HTR-8/SVneo (cell line): ENCODE data around the gene MTOR.
A peak's percentile ranks its signal among the peaks of the same experiment; 100 is the strongest.
"Not testable (repeated sequence)": the region's sequence is repeated elsewhere in the genome, so short reads cannot be mapped to it uniquely, and the experiment has no call there.

Experiments
- DNase-seq: peaks from one replicate; pipeline ENCODE4 v3.0.0; 2011; ENCODE audit warnings: low spot score, mixed read lengths; ENCODE audit not compliant: insufficient read length
- FAIRE-seq: peaks from 2 replicates; lab custom pipeline; 2011; peaks lifted over from hg19 to GRCh38; lab: Jason Lieb, UNC

MTOR gene

DNA sequence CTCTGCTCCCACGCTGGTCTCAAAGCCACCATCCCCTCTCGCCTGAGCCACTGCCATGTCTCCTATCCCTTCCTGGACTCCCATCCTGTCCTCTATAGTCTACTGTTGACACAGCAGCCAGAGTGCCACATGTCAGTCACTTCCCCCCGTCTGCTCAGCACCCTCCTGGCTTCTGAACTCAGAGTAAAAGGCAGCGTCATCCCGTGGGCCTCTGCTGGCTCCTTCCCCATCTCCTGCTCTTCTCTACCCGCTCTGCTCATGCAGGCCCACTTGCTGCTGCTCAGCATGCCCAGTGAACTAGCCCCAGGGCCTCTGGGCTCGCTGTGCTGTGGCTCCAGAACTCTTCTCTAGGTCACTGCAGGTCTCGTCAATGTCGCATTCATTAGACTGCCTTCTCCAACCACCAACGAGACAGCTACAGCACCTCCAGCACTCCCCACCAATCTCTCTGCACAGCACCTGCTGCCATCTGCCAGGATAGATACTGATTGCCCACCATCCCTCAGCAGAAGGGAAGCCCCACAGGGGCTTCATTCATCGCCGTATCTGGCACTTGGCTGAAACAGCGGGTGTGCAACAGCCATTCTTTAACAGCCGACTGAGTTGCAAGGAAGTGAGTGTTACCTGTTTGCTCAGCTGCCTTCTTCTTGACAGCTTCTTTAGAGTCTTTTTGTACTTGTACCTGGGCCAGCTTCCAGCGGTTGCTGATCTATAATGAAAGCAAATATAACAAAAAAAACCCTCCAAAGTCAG, 190.7 kb downstream of the MTOR start:
- DNase-seq: no peak
- FAIRE-seq: no peak

DNA sequence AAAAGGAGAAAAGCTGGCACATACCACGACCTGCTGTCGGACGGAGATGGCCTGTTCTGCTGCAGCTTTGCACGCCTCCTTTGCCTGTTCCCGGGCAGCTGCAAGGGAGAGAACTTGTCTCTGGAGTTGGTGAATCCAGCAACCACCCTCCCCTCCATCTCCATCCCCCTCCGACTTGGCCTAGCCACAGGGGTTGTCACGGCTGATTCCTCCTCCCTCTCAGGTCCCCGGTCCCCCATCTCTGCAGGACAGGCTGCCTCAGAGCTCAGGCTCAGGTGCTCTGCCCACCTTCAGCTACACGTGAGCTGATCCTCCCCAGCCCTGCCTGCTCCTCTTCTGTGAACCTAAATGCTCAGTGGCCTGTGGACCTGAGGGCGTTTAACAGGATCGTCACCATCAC, 191.5 kb downstream of the MTOR start:
- DNase-seq (no peak), FAIRE-seq (no peak)

DNA sequence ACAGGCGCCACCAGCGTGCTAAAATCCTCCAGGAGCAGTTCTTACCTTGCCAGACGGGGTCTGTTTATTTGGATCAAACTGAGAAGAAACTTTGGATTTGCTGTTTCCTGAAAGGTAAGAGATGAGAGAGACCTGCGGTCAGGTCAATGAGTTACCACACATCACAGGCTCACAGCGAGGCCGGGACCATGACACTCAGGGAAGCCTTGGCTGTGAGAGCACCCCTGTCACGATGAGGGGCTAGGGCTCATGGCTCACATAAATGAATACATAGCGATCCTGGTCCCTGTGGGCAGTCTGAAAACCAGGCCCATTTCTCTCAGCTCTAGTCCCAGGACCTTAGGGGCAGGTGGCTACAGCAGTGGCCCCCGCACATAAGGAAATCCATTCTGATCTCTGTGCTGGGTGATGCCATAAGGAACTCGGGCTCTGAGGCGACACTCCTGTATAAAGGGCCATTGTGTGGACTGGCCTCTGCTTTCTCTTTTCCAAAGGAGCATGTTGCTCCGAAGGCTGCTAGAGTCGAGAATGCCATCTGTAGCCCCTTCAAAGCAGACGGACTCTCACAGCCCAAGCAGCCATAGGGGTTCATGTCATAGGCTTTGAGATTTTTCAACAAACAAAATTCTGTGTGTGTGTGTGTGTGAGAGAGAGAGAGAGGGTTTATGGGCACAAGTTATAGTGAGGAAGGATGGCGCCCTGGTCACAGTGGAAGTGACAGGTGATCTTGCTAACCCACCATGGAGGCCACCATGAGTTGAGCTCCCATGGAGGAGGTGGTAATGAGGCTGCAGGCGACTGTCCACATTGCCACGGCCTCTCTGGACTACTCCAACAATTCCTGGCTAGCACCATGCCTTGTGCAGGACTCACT, 193.5 kb downstream of the MTOR start:
- DNase-seq: no peak
- FAIRE-seq: no peak

DNA sequence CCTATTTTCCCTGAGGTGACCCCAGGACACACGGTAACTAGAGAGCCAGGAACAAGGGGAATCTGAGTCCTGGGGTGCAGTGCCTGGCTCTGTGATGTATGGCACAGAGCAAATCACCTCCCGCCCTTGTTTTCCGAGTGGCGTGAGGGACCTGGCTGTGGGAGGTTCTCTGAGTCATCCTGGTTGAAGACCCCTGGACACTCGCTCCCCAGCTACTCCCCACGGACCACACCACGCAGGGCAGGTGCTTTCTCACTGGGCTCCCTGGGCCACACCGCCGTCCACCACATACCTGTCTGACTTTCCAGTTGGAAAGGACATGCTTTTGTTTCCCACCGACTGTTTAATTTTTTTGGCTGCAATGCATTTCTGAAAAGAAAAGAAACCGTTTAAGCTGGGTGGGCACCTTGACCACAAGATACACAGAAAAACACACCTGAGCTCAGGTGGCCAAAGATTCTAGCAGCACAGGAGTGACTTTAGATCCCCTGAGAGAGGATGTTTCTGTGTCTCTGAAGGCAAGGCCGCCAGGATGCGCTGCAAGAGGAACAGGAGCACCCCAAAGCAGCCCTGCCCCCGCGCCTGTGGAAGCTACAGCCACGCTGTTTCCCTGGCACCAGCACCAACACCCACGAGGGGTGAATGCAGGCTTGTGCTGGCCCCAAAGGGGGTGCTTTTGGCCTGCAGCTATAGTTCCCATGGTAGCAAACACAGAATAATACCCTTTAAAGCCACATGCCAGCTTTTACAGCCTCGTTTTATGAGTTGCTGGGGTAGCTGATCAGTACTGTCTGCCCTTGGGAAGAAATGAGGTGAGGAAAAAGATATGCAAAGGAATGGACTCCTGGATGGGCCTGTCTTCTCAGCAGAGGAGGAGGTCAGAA, 194.4 kb downstream of the MTOR start:
- no peak for DNase-seq
- no peak for FAIRE-seq

DNA sequence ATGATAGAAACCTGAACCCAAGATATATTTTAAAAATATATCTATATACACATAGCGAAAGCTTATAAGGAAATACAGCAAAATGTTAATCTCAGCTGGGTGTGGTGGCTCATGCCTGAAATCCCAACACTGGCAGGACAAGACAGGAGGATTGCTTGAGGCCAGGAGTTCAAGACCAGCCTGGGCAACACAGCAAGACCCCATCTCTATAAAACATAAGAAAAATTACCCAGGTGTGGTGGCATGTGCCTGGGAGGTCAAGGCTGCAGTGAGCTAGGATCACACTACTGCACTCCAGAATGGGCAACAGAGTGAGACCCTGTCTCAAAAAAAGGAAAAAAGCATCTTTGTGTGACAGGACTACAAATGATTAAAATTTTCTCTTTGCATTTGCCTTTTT, 196.6 kb downstream of the MTOR start:
- DNase-seq: no peak
- FAIRE-seq: no peak

DNA sequence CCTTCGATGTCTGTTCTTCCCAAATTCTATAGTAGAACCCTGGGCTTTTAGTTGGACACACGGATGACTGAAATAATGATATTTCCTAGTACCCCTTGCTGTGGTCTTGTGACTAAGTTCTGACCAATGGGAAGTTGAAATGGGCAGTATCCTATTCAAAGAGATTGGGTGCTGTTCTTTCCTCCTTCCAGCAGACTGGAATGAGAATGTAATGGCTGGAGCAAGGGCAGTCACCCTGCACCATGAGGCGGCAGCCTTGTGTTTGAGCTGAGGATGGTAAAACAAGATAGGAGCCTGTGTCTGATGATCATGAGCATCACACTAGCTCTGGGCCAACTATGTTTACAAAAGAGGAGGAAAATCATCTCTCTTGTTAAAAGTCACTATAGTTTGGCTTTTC, 197.4 kb downstream of the MTOR start:
- FAIRE-seq: no peak
- DNase-seq: no peak

DNA sequence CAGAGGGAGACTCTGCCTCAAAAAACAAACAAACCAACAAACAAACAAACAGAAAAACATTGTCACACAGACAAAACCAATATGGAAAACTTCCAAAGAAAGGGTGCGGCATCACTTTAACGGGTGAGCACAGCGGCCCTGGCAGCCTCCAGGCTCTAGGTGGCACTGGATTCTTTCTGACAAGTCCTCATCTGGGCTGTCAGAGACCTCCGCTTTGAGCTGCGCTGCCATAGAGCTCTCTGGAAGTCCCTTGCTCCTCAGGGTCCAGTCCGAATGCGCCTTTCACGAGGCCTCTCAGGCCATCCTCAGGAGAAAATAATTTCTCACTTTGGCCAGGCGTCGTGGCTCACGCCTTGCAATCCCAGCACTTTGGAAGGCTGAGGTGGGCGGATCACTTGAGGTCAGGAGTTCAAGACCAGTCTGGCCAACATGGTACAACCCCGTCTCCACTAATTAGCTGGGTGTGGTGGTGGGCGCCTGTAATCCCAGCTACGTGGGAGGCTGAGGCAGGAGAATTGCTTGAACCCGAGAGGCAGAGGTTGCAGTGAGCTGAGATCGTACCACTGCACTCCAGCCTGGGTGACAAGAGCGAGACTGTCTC, 198.3 kb downstream of the MTOR start:
- not testable (repeated sequence) for FAIRE-seq, DNase-seq

DNA sequence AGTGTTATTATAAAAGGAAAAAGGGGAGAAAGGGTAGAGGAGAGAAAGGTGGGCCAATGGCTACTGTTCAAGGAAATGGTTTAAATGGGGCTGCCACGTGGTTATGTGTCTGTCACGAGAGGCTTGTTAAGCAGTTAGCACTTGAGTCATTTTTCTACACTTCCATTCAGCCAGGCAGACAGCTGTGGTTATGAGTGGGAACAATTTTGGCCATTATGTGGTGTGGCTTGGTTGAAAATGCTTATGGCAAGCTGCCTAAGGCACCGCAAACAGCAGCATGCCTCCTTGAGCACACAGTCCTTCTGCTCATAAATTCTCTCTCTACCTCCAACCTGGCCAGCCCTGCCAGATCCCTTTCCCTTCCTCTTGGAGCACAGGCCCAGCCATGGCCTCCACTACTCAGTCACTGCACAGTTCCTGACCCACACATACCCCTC, 199.4 kb downstream of the MTOR start:
- DNase-seq: no peak
- FAIRE-seq: no peak

DNA sequence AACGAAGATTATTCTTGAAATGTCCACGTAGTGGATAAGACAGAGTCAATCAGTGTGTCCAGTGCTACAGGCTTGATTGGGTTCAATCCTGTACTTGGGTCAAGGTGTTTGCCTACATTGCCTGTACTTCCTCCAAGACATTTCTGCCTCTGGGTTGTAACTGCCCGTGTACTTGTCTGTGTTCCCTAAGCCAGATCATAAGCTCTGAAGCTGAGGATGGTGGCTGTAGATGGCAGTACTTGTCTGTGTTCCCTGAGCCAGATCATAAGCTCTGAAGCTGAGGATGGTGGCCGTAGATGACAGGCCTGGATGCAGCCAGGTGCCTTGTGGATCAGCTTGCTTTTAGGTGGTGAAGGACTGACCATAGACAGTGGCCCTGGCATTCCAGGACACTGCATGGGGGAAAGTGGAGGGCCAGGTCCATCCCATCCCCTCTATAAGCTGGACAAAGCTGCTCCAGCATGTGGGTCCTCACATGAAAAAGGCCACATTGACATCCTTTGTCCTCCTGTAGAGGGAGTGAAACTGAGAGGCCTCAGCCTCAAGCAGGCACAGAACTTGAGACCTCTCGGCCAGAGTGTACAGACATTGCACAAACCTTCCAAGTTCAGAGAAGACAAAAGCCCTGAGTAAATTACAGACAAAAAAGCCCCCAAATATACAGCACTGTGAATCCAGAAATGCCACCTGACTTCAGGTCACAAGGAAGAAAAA, 200.5 kb downstream of the MTOR start:
- no peak for FAIRE-seq

DNA sequence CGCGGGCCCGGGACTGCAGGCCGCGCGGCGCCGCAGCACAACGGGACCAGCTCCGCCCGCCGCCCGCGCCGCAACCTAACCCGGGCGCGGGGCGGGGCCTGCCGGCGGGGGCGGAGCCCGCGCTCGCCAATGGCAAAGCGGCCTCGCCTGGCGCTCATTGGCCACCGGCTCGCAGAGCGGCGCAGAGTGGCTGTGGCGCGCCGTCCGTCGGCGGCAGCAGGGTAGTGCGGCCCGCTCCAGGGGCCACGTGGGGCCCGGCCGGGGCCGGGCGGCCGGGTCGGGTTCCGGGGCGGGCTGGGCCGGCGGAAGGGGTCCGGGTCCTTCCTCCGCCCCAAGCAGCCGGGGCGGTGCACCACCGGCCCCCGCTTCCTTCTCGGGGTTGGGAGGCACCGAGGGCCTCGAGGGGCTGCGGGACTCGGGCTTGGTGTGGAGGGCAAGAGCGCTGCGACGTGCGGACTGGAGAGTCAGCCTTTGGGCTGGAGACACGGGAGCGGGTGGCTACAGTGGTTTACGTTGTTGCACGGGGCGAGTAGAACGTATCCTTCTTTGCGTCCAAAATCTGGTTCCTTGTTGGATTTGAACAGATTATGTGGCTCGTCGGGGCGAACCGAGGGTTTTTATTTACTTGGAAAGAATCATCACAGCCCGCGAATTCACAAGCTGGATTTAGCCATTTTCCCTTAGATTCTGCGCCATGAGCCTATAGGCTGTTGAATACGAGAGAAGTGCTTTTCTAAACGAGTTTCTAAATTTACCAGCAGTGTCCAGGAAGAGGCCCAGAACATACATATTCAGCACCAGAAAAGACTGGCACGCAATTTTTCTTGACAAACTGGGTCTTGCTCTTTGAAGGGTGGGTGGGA, 202.2 kb downstream of the MTOR start, which contains the start of gene SRM:
Gene SRM, minus strand, starts transcription at position 51 of the 863 bp plus-strand sequence. CDS start 75 bp downstream, outside the sequence.
- peak; percentile 93 for DNase-seq
- peak; percentile 69 for FAIRE-seq

More for the DNA sequence above, 200.5 kb downstream of the MTOR start:
- no peak for DNase-seq

DNA sequence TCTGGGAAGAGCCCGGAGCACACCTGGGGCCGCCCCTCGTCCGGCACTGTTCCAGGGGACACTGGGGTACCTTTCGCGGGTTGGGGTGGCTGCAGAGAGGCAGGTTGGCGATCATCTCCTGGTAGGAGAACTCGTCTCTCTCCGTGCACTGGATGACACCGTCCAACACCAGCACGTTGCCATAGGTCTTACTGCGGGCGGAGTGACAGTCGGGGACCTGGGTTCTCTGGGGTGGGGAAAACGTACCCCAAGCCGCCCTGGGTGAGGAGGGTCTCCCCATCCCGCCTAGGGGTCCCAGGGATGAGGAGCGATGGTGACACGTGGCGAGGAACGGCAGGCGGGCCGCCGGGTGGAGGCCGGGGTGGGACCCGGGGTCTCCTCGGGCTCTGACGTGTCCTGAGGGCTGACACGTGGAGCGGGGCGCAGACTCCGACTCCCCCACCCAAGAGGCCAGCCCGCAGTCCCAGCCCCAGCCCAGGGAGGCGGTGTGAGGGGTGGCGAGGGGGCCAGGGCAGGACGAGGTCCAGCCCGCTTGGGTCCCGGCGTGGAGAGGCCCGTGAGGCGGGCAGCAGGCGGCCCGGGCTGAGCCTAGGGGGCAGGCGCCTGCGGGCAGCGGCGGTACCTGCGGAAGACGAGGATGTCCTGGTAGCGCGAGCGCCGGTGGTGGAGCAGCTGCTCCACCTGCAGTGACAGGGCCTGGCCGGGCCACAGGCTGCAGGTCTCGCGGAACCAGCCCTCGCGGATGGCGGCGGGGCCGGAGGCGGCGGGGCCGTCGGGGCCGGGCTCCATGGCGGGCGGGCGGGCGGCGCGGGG, 203.0 kb downstream of the MTOR start:
- FAIRE-seq (no peak), DNase-seq (no peak)

DNA sequence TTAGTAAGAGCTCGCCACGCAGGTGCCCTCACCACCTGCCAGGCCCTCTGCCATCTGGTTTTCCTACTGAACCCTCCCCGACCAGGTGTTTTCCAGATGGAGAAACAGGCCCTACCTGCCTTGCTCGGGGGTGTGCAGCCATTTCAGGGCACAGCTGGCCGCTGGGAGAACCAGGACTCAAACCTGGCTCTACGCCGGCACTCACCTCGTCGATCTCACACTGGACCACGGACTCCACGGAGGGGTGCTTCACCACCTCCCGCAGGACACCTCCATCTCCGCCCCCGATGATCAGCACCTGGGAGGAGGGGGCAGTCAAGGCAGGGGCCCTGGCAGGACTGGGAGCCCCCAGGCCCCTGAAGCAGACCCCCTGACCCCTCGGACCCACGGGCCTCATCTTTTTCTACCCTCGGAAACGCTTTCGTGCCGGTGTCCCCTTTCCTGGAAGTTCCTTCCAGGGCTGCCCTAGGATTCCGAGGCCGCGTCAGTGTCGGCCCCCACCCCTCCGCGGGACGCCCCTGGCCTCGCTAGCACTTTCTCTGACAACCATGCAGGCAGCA, 203.7 kb downstream of the MTOR start:
- FAIRE-seq (no peak), DNase-seq (no peak)

DNA sequence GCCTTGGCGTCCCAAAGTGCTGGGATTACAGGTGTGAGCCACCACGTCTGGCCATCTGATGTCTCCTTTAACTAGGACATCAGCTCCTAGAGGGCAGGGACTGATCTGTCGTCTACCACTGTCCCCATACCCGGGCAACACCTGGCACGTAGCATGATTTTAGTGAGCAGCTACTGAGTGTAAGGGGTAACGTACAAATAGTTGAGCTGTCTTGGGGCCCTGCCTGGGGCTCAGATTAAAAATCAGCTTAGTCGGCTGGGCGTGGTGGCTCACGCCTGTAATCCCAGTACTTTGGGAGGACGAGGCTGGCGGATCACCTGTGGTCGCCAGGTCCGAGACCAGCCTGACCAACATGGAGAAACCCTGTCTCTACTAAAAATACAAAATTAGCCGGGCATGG, 204.3 kb downstream of the MTOR start:
- no peak for DNase-seq
- no peak for FAIRE-seq

DNA sequence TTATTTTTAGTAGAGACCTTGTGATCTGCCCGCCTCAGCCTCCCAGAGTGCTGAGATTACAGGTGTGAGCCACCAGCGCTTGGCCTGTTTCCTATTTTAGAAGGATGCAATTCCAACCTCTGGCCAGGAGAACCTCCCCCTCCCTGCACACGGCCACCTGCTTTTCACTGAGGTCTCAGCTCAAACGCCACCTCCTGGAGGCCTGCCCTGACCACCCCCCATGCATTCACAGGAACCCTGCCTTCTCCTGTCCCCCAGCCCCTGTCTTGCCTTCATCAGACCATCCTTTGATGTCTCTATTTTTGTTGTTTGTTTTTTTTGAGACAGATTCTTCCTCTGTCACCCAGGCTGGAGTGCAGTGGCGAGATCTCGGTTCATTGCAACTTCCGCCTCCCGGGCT, 204.9 kb downstream of the MTOR start:
- DNase-seq (no peak), FAIRE-seq (no peak)
